HS-27A (cell line): Measurements from ENCODE around the gene BUD23.

Source experiments
- DNase-seq: peaks from one replicate; pipeline ENCODE4 v3.0.0-alpha.2; 2012; ENCODE audit warnings: low read depth, missing footprints

Gene BUD23

GRCh38 chr7:73742753-73743641 is 59.6 kb downstream of the BUD23 start:
- no peak for DNase-seq

- DNase-seq = no peak
Observed at GRCh38 chr7:73746378-73746777, 63.0 kb downstream of the BUD23 start.
